OCI-LY7 (cell line): ENCODE data around the gene TINAGL1.

ENCODE experiments used
- EZH2phosphoT487 ChIP-seq: fragments of 200-600 bp; sonication (generic); IDR thresholded peaks from 2 replicates; pipeline ENCODE4 v1.6.1; 2018; ENCODE audit warnings: low read depth, borderline replicate concordance, mild to moderate bottlenecking, mixed run types, antibody characterized with exemption, low read length, moderate library complexity, mixed read lengths
- TF ChIP-seq, protein P1 (sequence below): fragments of 200-600 bp; sonication (generic); conservative IDR thresholded peaks from 2 replicates; pipeline ENCODE4 v1.5.1; 2014; ENCODE audit warnings: mild to moderate bottlenecking, antibody characterized with exemption, low read length, moderate library complexity, mixed read lengths

DNA sequence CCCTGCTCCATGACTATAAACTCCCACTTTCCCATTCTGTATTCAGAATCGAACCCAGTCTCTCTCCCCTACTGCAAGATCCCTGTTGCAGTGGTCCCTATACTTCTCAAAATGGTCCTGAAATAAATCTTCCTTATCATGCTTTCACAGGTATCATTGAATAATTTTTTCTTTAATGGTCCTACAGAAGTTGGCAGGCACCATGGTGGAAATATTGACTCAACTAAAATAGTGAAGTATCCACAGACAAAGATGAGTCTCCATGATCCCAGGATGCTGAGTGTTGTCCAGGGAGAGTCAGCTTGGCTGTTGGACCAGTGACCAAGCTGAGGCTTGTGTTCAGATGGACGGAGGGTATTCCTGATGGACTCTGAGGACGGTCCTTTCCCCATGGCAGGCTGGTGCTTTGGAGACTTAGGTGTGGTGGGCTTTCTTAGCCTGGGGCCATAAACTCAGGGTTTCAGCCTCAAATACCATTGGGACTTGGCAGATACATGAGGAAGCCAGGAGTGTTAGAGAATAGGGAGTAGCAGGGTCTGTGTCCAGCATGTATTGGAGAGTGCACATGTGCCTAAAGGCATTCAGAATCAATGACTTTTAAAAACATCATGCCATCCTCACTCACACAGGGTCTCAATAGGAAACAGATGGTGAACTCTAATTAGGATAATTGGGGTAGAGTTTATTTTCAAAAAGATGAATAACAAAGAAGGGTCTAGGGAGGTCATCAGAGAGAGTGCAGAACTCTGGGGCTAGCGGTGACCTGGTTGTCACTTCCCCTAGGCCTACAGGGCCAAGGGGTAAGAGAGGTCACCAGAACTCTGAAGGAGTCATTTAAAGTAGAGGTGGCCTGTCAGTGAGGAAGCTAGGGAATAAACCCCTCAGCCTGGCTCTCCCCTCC, 19.8 kb downstream of the TINAGL1 start:
- TF ChIP-seq, protein P1, sequence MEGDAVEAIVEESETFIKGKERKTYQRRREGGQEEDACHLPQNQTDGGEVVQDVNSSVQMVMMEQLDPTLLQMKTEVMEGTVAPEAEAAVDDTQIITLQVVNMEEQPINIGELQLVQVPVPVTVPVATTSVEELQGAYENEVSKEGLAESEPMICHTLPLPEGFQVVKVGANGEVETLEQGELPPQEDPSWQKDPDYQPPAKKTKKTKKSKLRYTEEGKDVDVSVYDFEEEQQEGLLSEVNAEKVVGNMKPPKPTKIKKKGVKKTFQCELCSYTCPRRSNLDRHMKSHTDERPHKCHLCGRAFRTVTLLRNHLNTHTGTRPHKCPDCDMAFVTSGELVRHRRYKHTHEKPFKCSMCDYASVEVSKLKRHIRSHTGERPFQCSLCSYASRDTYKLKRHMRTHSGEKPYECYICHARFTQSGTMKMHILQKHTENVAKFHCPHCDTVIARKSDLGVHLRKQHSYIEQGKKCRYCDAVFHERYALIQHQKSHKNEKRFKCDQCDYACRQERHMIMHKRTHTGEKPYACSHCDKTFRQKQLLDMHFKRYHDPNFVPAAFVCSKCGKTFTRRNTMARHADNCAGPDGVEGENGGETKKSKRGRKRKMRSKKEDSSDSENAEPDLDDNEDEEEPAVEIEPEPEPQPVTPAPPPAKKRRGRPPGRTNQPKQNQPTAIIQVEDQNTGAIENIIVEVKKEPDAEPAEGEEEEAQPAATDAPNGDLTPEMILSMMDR: no peak
- no peak for TF ChIP-seq EZH2phosphoT487
